ENCODE measurements around the gene NUDCD3.

NUDCD3 gene

DNA sequence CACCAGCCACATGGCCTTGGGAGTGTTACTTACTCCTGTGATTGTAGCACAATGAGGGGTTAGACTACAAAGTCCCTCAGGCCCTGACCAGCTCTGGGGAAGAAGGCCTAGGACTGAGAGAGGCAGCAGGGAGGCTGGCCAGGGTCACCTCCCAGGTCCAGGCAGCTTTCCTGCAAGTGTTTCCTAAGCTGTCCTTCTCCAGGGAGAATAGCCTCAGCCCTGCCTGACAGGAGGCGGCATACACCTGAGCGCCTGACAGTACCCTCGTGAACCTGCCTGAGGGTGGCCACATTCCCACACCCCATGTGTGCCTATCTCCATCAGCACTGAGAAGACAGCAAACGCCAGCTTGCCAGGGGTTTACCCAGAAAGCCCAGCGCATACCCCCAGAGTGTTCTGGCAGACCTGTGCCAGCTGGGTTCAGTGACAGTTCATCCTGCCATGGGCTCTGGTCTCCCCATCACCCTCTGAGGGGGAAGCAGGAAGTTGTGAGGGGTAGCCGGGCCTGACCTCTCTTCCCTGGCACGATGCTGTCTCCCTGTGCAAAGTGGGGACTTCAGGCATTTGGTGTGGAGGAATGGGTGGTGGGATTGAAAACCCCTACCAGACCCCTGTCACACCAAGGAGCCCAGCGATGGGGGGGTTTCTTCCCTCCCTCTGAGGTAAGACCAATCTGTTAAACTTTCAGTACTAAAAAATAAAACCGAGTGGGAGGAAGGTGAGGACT lies 108.8 kb downstream of the NUDCD3 start:
- H3K27me3 ChIP-seq (ENCODE audit: control insufficient read depth, insufficient read depth, low read length): no peaks in the 10 kb centered on the region
- H3K4me1 ChIP-seq (ENCODE audit: control insufficient read depth, insufficient read depth, low read length): no peaks in the 10 kb centered on the region
- H3K9me3 ChIP-seq (ENCODE audit: control insufficient read depth, low read length): no peaks in the 10 kb centered on the region
- H3K4me3 ChIP-seq (ENCODE audit: low read length): no peak overlapping the region
- H3K9ac ChIP-seq (ENCODE audit: low read length): no peak overlapping the region
- peaks cover 6% of the 10 kb centered on the region for H3K36me3 ChIP-seq (ENCODE audit: control insufficient read depth, insufficient read depth, low read length)

- H3K9ac ChIP-seq (ENCODE audit: low read length): no peak overlapping the region
- no peak overlapping the region for H3K4me3 ChIP-seq (ENCODE audit: low read length)
- no peaks in the 10 kb centered on the region for H3K9me3 ChIP-seq (ENCODE audit: control insufficient read depth, low read length)
- no peaks in the 10 kb centered on the region for H3K4me1 ChIP-seq (ENCODE audit: control insufficient read depth, insufficient read depth, low read length)
- peaks cover 6% of the 10 kb centered on the region for H3K36me3 ChIP-seq (ENCODE audit: control insufficient read depth, insufficient read depth, low read length)
- no peaks in the 10 kb centered on the region for H3K27me3 ChIP-seq (ENCODE audit: control insufficient read depth, insufficient read depth, low read length)
Measured at GRCh38 chr7:44380831-44381493, 109.5 kb downstream of the NUDCD3 start.

DNA sequence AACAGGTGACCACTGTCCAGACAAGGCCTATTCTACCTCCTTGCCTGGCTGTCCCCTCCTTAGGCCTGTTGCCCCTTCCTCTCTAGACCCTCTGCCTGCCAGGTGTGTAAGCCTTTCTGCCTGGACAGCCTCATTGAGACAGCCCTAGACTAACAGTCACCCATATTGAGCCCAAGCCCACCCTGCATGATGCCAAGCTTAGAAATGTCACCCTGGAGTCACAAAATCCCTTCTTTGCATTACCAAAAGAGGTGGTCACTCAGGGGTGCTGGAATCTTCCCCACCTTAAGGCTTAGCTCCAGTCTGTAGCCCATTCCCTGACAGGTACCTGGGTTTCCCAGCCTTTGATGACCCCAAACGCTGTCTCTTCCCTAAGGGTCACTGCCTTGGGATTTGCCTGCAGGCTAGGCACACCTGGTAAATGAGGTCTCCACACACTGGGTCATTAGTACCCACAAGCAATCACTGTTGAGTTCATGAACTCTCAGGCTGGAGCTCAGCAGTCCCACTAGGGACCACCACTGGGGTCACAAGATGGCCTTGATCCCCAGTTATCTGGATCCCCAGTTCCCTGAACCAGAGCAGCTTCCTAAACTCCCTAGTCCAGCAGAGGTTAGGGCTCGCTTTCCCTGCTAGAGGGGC lies 110.1 kb downstream of the NUDCD3 start:
- Histone ChIP-seq H3K4me1 (ENCODE audit: control insufficient read depth, insufficient read depth, low read length) (no peaks in the 10 kb centered on the region), H3K9me3 (ENCODE audit: control insufficient read depth, low read length) (no peaks in the 10 kb centered on the region), H3K27me3 (ENCODE audit: control insufficient read depth, insufficient read depth, low read length) (no peaks in the 10 kb centered on the region), H3K36me3 (ENCODE audit: control insufficient read depth, insufficient read depth, low read length) (peaks cover 3% of the 10 kb centered on the region), H3K9ac (ENCODE audit: low read length) (no peak overlapping the region), H3K4me3 (ENCODE audit: low read length) (no peak overlapping the region)

GRCh38 chr7:44379366-44380188 lies 110.9 kb downstream of the NUDCD3 start:
- no peaks in the 10 kb centered on the region for H3K9me3 ChIP-seq (ENCODE audit: control insufficient read depth, low read length)
- H3K27me3 ChIP-seq (ENCODE audit: control insufficient read depth, insufficient read depth, low read length): no peaks in the 10 kb centered on the region
- no peaks in the 10 kb centered on the region for H3K36me3 ChIP-seq (ENCODE audit: control insufficient read depth, insufficient read depth, low read length)
- no peaks in the 10 kb centered on the region for H3K4me1 ChIP-seq (ENCODE audit: control insufficient read depth, insufficient read depth, low read length)
- no peak overlapping the region for H3K9ac ChIP-seq (ENCODE audit: low read length)
- H3K4me3 ChIP-seq (ENCODE audit: low read length): no peak overlapping the region

DNA sequence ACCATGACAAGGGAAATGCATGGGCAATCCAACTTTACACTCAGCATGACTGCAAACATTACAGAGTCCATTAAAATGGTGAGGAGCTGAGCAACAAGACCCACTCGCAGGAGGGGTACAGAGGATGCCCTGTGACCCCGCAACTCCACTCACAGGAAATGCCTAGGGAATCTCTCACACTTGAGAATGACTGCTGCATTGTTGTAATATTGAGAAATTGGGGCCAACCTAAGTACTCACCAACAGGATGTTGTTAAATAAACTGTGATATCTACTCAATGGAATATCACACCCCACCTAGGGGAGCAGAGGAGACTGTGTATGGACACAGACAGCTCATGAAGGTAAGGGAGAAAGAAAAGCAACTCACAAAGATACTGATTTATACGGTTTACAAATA lies 111.7 kb downstream of the NUDCD3 start:
- Histone ChIP-seq H3K4me1 (ENCODE audit: control insufficient read depth, insufficient read depth, low read length) (no peaks in the 10 kb centered on the region), H3K36me3 (ENCODE audit: control insufficient read depth, insufficient read depth, low read length) (no peaks in the 10 kb centered on the region), H3K9ac (ENCODE audit: low read length) (no peak overlapping the region), H3K4me3 (ENCODE audit: low read length) (no peak overlapping the region), H3K27me3 (ENCODE audit: control insufficient read depth, insufficient read depth, low read length) (no peaks in the 10 kb centered on the region), H3K9me3 (ENCODE audit: control insufficient read depth, low read length) (no peaks in the 10 kb centered on the region)

GRCh38 chr7:44377681-44378421 lies 112.6 kb downstream of the NUDCD3 start:
- Histone ChIP-seq H3K36me3 (ENCODE audit: control insufficient read depth, insufficient read depth, low read length) (no peaks in the 10 kb centered on the region), H3K4me1 (ENCODE audit: control insufficient read depth, insufficient read depth, low read length) (no peaks in the 10 kb centered on the region), H3K27me3 (ENCODE audit: control insufficient read depth, insufficient read depth, low read length) (no peaks in the 10 kb centered on the region), H3K9ac (ENCODE audit: low read length) (no peak overlapping the region), H3K4me3 (ENCODE audit: low read length) (no peak overlapping the region), H3K9me3 (ENCODE audit: control insufficient read depth, low read length) (no peaks in the 10 kb centered on the region)

- Histone ChIP-seq H3K4me1 (ENCODE audit: control insufficient read depth, insufficient read depth, low read length) (no peaks in the 10 kb centered on the region), H3K27me3 (ENCODE audit: control insufficient read depth, insufficient read depth, low read length) (no peaks in the 10 kb centered on the region), H3K36me3 (ENCODE audit: control insufficient read depth, insufficient read depth, low read length) (no peaks in the 10 kb centered on the region), H3K9me3 (ENCODE audit: control insufficient read depth, low read length) (no peaks in the 10 kb centered on the region), H3K9ac (ENCODE audit: low read length) (no peak overlapping the region), H3K4me3 (ENCODE audit: low read length) (no peak overlapping the region)
Measured at GRCh38 chr7:44377134-44377463, 113.4 kb downstream of the NUDCD3 start.

DNA sequence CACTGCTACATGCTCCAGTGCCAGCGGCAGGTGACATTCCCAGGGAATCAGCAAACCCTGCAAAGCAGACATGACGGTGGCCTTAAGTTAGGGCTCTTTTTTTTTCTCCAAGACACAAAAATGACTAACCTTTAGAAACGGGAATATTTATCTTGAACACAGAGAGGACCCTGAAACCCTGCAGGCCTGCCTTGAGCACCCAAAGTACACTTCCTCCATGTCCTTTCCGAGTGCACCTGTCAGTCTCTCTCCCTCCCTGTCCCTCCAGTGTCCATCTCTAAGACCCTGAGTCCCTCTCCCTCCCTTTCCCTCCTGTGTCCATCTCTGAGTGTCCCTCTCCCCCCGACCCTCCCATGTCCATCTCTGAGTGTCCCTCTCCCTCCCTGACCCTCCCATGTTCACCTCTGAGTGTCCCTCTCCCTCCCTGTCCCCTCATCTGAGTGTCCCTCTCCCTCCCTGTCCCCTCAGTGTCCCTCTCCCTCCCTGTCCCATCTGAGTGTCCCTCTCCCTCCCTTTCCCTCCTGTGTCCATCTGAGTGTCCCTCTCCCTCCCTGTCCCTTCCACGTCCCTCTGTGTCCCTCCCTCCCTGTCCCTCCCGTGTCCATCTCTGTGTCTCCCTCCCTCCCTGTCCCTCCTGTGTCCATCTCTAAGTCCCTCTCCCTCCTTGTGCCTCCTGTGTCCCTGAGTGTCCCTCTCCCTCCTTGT lies 113.9 kb downstream of the NUDCD3 start:
- no peak overlapping the region for H3K9ac ChIP-seq (ENCODE audit: low read length)
- H3K36me3 ChIP-seq (ENCODE audit: control insufficient read depth, insufficient read depth, low read length): no peaks in the 10 kb centered on the region

GRCh38 chr7:44375926-44376342 lies 114.5 kb downstream of the NUDCD3 start:
- Histone ChIP-seq H3K36me3 (ENCODE audit: control insufficient read depth, insufficient read depth, low read length) (no peaks in the 10 kb centered on the region), H3K4me3 (ENCODE audit: low read length) (no peak overlapping the region), H3K27me3 (ENCODE audit: control insufficient read depth, insufficient read depth, low read length) (no peaks in the 10 kb centered on the region), H3K4me1 (ENCODE audit: control insufficient read depth, insufficient read depth, low read length) (no peaks in the 10 kb centered on the region), H3K9me3 (ENCODE audit: control insufficient read depth, low read length) (no peaks in the 10 kb centered on the region), H3K9ac (ENCODE audit: low read length) (no peak overlapping the region)

More for the DNA sequence above, 113.9 kb downstream of the NUDCD3 start:
- Histone ChIP-seq H3K27me3 (ENCODE audit: control insufficient read depth, insufficient read depth, low read length) (no peaks in the 10 kb centered on the region), H3K4me3 (ENCODE audit: low read length) (no peak overlapping the region), H3K4me1 (ENCODE audit: control insufficient read depth, insufficient read depth, low read length) (no peaks in the 10 kb centered on the region), H3K9me3 (ENCODE audit: control insufficient read depth, low read length) (no peaks in the 10 kb centered on the region)

DNA sequence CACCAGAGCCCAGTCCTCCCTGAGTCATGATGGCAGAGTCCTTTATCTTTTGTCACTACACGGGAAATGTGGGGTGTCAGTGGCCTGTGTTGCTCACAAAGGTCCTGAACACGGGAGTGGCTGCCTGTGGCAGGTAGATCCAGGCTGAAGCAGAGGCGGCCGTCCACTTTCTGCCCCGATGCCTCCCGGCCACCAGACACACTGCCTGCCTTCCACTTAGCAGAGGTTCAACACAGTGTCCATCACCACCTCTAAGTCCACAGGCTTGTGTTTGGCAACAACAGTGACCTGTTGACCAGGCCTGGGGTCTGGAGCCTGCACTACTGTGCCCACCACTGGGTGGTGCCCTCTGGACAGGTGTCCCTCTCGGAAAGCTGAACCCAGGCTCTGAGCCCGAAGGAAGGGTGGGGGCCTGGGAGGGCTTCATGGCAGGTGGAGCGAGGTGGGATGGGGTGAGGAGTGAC lies 115.2 kb downstream of the NUDCD3 start:
- Histone ChIP-seq H3K27me3 (ENCODE audit: control insufficient read depth, insufficient read depth, low read length) (no peaks in the 10 kb centered on the region), H3K4me1 (ENCODE audit: control insufficient read depth, insufficient read depth, low read length) (no peaks in the 10 kb centered on the region), H3K9me3 (ENCODE audit: control insufficient read depth, low read length) (no peaks in the 10 kb centered on the region), H3K4me3 (ENCODE audit: low read length) (no peak overlapping the region), H3K9ac (ENCODE audit: low read length) (no peak overlapping the region), H3K36me3 (ENCODE audit: control insufficient read depth, insufficient read depth, low read length) (no peaks in the 10 kb centered on the region)

All from mucosa of stomach (tissue), 1 donor.